Fibroblast of mammary gland (primary cell): ENCODE results near the gene AMH.

Experiments used
- DNase-seq: peaks from one replicate; pipeline ENCODE4 v3.0.0-alpha.2; 2010; ENCODE audit warnings: low read depth
- H3K4me3 ChIP-seq: 2 replicates; pipeline ENCODE4 v1.5.1; 2011; ENCODE audit warnings: low read depth, mild to moderate bottlenecking, low read length, moderate library complexity; ENCODE audit not compliant: control insufficient read depth
- CTCF ChIP-seq: conservative IDR thresholded peaks from 2 replicates; pipeline ENCODE4 v1.5.1; 2011; ENCODE audit warnings: low read depth, low read length, inconsistent platforms; ENCODE audit not compliant: control insufficient read depth, insufficient read depth

Gene AMH

DNA sequence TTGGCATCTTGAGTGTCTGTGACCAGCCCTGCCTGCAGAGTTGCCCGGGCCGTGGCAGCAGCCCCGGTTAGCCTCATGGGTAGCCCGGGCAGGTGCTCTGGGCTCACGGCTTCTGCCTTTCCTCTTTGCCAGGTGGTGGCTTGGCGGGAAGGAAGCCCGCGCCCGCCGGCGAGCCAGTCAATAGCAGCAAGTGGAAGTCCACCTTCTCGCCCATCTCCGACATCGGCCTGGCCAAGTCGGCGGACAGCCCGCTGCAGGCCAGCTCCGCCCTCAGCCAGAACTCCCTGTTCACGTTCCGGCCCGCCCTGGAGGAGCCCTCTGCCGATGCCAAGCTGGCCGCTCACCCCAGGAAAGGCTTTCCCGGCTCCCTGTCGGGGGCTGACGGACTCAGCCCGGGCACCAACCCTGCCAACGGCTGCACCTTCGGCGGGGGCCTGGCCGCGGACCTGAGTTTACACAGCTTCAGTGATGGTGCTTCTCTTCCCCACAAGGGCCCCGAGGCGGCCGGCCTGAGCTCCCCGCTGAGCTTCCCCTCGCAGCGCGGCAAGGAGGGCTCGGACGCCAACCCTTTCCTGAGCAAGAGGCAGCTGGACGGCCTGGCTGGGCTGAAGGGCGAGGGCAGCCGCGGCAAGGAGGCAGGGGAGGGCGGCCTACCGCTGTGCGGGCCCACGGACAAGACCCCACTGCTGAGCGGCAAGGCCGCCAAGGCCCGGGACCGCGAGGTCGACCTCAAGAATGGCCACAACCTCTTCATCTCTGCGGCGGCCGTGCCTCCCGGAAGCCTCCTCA is 22.9 kb upstream of the AMH start:
- no peak for TF ChIP-seq CTCF
- DNase-seq, result no peak
- no peak overlapping the region for H3K4me3 ChIP-seq

- no peak for TF ChIP-seq CTCF
- DNase-seq, result no peak
These were observed 22.2 kb upstream of the AMH start for GRCh38 chr19:2226840-2227360.

DNA sequence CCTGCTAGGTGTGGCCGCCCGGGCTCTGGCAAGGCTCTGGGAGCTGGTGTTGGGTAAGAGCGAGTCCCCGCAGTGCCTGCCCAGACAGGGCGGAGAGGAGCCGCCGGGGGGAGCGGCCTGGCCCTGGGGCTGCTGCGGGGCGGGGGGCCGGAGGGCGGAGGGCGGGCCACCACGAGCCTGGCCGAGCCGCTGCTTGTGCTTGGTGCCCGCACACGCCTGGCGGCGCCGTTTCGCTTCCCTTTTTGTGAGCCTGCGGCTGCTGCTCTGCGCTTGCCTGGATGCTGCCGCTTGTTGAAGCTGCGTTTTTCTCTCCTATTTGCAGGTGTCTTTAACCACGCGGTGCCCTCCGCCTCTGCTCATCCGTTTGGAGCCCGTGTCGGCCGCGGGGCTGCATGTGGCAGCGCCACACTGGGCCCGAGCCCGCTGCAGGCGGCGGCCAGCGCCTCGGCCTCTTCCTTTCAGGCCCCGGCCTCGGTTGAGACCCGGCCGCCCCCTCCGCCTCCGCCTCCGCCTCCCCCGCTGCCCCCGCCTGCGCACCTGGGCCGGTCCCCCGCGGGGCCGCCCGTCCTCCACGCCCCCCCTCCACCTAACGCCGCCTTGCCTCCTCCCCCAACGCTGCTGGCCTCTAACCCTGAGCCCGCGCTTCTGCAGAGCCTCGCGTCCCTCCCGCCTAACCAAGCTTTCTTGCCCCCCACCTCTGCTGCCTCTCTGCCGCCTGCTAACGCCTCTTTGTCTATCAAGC is 21.5 kb upstream of the AMH start:
- no peak overlapping the region for H3K4me3 ChIP-seq
- no peak for TF ChIP-seq CTCF
- DNase-seq, result no peak

More at GRCh38 chr19:2226840-2227360, 22.2 kb upstream of the AMH start:
- H3K4me3 ChIP-seq, result no peak overlapping the region

DNA sequence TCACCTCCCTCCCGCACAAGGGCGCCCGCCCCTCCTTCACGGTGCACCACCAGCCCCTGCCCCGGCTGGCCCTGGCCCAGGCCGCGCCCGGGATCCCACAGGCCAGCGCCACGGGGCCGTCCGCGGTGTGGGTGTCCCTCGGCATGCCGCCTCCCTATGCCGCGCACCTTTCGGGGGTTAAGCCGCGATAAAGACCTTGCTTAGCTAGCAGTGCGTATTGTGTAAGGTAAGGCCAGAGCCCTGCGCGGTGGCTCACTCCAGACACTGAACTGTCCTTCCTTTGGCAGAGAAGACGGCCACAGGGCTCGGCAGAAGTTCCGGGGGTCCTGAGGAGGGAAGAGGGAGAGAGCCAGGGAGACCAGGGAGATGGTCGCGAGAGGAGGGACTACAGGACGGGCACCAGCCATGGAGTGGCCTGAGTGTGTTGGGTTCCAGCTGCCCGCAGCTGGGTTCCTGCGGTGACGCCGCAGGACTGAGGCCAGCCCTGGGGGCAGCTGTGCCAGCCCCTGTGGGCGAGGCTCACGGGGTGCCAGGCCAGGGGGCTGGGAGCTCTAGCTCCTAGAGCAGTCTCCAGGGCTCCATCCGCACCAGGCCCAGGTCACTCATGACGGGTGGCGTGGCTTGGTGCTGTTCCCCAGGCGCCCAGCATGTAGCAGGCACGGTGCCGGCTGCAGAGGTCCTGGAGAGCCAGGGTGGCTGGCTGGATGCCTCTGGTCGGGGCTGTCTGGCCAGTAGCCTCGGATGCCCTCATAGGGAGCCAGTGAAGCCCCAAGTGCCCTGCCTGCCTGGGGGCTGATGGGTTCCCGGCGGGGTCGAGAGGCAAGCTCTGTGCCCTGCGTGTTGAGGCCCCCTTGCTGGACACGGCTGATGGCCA is 20.7 kb upstream of the AMH start:
- H3K4me3 ChIP-seq, result no peak overlapping the region
- no peak for DNase-seq
- no peak for TF ChIP-seq CTCF

GRCh38 chr19:2229103-2230032 is 19.8 kb upstream of the AMH start:
- no peak for TF ChIP-seq CTCF
- H3K4me3 ChIP-seq, result no peak overlapping the region
- no peak for DNase-seq
